ENCODE measurements around the gene KLHL42. TPM values are rescaled to one million over a fixed set of nuclear protein-coding genes. Genes with fewer than 3 reads are reported as not detected.

KLHL42 gene
- total RNA-seq, 1 experiment from 2014 or later = 35.8 TPM

GRCh38 chr12:27785882-27786570 lies 6.0 kb downstream of the KLHL42 start:
- no peaks in the 10 kb centered on the region for H3K27me3 Mint-ChIP-seq (ENCODE audit: low read depth)
- no peak overlapping the region for H3K27ac ChIP-seq (ENCODE audit: insufficient read length, low read depth, low read length)

More at GRCh38 chr12:27785882-27786570, 6.0 kb downstream of the KLHL42 start:
- Histone ChIP-seq H4K5ac (ENCODE audit: insufficient read length, low read depth, low read length) (no peak overlapping the region), H3K79me2 (ENCODE audit: insufficient read depth, low read length) (peaks cover 8% of the 10 kb centered on the region; the same call in 1 of the 2 replicates), H3K79me1 (ENCODE audit: insufficient read depth, low read depth, low read length, poor library complexity, severe bottlenecking) (no peaks in the 10 kb centered on the region), H4K20me1 (ENCODE audit: control insufficient read depth, insufficient read depth, insufficient read length) (no peaks in the 10 kb centered on the region), H3K14ac (ENCODE audit: insufficient read depth, low read length) (no peak overlapping the region), H2BK5ac (ENCODE audit: insufficient read length, low read length) (no peak overlapping the region), H2BK20ac (ENCODE audit: low read depth, low read length, poor library complexity, severe bottlenecking) (no peak overlapping the region), H3K27me3 (ENCODE audit: insufficient read depth, low read length) (no peaks in the 10 kb centered on the region), H3K9me3 (ENCODE audit: control insufficient read depth, low read depth, low read length) (no peaks in the 10 kb centered on the region), H3T11ph (ENCODE audit: low read length) (no peak overlapping the region), H2BK15ac (ENCODE audit: low read depth, low read length) (no peak overlapping the region), H2AK5ac (ENCODE audit: insufficient read length, low read length) (no peak overlapping the region), H2AFZ (ENCODE audit: low read length) (no peak overlapping the region), H3K23ac (ENCODE audit: insufficient read length, low read depth, low read length) (no peak overlapping the region), H4K91ac (ENCODE audit: insufficient read length, low read depth, low read length) (no peak overlapping the region), H3K4ac (ENCODE audit: low read depth, low read length) (no peak overlapping the region), H3K4me1 (ENCODE audit: insufficient read depth, low read length) (peaks cover 3% of the 10 kb centered on the region; the same call in 1 of the 2 replicates), H3K4me2 (ENCODE audit: insufficient read depth, insufficient read length, low read length) (no peak overlapping the region), H2BK120ac (ENCODE audit: low read depth, low read length, poor library complexity, severe bottlenecking) (no peak overlapping the region), H3K18ac (ENCODE audit: insufficient read length, low read depth, low read length) (no peak overlapping the region), H3K56ac (ENCODE audit: insufficient read length, low read depth, low read length) (no peak overlapping the region), H4K8ac (replicated peaks; ENCODE audit: insufficient read length, low read depth, low read length) (no peak overlapping the region), H3K23me2 (ENCODE audit: insufficient read length, low read depth, low read length, poor library complexity, severe bottlenecking) (peaks cover 1% of the 10 kb centered on the region), H3K9ac (ENCODE audit: extremely low read depth, insufficient read length, low read length) (no peak overlapping the region), H2BK12ac (ENCODE audit: insufficient read length, low read depth, low read length) (no peak overlapping the region)
- Mint-ChIP-seq H3K36me3 (ENCODE audit: insufficient read depth in 1 of 3, low read depth in 3 of 3) (peaks cover 7 to 41% (median 27%) of the 10 kb centered on the region in 3 experiments; a peak in 6 of 7 replicates), H3K4me3 (no peak overlapping the region), H3K27ac (no peak overlapping the region), H3K4me1 (peaks cover 16 to 23% of the 10 kb centered on the region in 2 experiments), H3K9me3 (no peaks in the 10 kb centered on the region)
- WGBS (ENCODE audit: extremely low coverage, insufficient read length, low lambda C conversion rate) = no CpG with 5 or more reads among the region's 3 CpGs
- no peak for TF ChIP-seq CTCF (conservative IDR thresholded peaks at IDR 0.05)
- no peak for DNase-seq

All from H9 (cell line).